Calu3 (cell line): ENCODE results near the gene CDKN1A. TPM values are rescaled to one million over a fixed set of nuclear protein-coding genes. Genes with fewer than 3 reads are reported as not detected.

ENCODE experiments used
- BruUV-seq: library from RNA; stranded (reverse); fragments of 400-500 nt; replicated peaks from 2 replicates; lab custom pipeline; 2021; lab: Mats Ljungman, UMichigan
- CTCF ChIA-PET: fragments of 300-600 bp; sonication (Branson Sonifier 250); formaldehyde crosslinking; loops from one replicate; lab custom pipeline; 2022; ENCODE audit warnings: antibody characterized with exemption; lab: Charles Lee
- DNase-seq: peaks from one replicate; pipeline ENCODE4 v3.0.0; 2022
- H3K27ac Mint-ChIP-seq: one replicate; pipeline ENCODE4 v1.8.0; 2022; ENCODE audit warnings: mixed read lengths; ENCODE audit not compliant: unreplicated experiment
- H3K27me3 Mint-ChIP-seq: one replicate; pipeline ENCODE4 v1.8.0; 2022; ENCODE audit warnings: mixed read lengths; ENCODE audit not compliant: unreplicated experiment
- H3K36me3 Mint-ChIP-seq: one replicate; pipeline ENCODE4 v1.8.0; 2022; ENCODE audit warnings: mild to moderate bottlenecking, moderate library complexity, mixed read lengths; ENCODE audit not compliant: insufficient read depth, unreplicated experiment
- H3K4me1 Mint-ChIP-seq: one replicate; pipeline ENCODE4 v1.8.0; 2022; ENCODE audit warnings: mild to moderate bottlenecking, low read depth, mixed read lengths; ENCODE audit not compliant: unreplicated experiment
- H3K4me3 Mint-ChIP-seq: one replicate; pipeline ENCODE4 v1.8.0; 2022; ENCODE audit warnings: mild to moderate bottlenecking, low read depth, moderate library complexity, mixed read lengths; ENCODE audit not compliant: unreplicated experiment
- H3K9me3 Mint-ChIP-seq: one replicate; pipeline ENCODE4 v1.8.0; 2022; ENCODE audit warnings: low read depth, mixed read lengths; ENCODE audit not compliant: unreplicated experiment
- intact Hi-C: fragments of 100-400 bp; cut with micrococcal nuclease; formaldehyde crosslinking; loops from one replicate; pipeline ENCODE4 v1.10.0; 2022; ENCODE audit not compliant: unreplicated experiment
- total RNA-seq: library from RNA; stranded (reverse); gene quantifications from 2 replicates; pipeline ENCODE4 v1.2.3, GENCODE V29; 2022
- TF ChIP-seq, protein P1 (sequence below): fragments of 200-600 bp; IDR thresholded peaks from one replicate; pipeline ENCODE4 v1.8.0; 2022; ENCODE audit warnings: antibody characterized with exemption; ENCODE audit not compliant: unreplicated experiment

CDKN1A gene
- total RNA-seq, 1 experiment from 2014 or later, result 33.7 TPM

- Mint-ChIP-seq H3K9me3 (no peaks in the 10 kb centered on the region), H3K27me3 (peaks cover 14% of the 10 kb centered on the region), H3K4me1 (no peaks in the 10 kb centered on the region), H3K27ac (no peak overlapping the region), H3K4me3 (no peak overlapping the region), H3K36me3 (no peaks in the 10 kb centered on the region)
- BruUV-seq, result no TSS peak
- no peak for DNase-seq
- intact Hi-C loops, result no loop called here
- TF ChIP-seq, protein P1, sequence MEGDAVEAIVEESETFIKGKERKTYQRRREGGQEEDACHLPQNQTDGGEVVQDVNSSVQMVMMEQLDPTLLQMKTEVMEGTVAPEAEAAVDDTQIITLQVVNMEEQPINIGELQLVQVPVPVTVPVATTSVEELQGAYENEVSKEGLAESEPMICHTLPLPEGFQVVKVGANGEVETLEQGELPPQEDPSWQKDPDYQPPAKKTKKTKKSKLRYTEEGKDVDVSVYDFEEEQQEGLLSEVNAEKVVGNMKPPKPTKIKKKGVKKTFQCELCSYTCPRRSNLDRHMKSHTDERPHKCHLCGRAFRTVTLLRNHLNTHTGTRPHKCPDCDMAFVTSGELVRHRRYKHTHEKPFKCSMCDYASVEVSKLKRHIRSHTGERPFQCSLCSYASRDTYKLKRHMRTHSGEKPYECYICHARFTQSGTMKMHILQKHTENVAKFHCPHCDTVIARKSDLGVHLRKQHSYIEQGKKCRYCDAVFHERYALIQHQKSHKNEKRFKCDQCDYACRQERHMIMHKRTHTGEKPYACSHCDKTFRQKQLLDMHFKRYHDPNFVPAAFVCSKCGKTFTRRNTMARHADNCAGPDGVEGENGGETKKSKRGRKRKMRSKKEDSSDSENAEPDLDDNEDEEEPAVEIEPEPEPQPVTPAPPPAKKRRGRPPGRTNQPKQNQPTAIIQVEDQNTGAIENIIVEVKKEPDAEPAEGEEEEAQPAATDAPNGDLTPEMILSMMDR, result no peak
- CTCF ChIA-PET, result no interaction called here
Measured at GRCh38 chr6:36695414-36695813, 16.9 kb downstream of the CDKN1A start.

DNA sequence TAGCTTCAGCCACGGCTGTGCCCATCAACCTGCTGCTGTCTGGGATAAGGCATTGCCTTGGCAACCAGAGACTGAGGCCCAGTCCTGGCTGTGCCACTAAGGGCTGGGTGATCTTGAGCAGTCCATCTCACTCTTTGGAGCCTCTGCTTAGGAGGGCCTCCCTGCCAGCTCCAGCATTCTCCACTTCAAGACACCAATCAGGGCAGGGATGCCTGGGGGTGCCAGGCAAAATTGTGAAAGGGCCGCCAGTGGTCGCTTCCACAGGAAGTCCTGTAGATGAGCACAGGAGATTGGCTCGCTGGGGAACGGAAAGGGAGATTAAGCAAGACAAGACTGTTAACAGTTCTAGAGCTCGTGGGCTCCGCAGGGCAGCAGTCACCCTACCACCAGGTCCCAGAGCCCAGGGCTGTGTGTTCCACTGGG lies 19.0 kb downstream of the CDKN1A start, which contains the start of gene RAB44:
RAB44 (plus strand) TSS at position 346 of the 423 bp plus-strand sequence. CDS start 6,410 bp downstream, outside the sequence.
- intact Hi-C loops, result no loop called here
- DNase-seq, result no peak
- TF ChIP-seq, protein P1, result no peak
- Mint-ChIP-seq H3K9me3 (no peaks in the 10 kb centered on the region), H3K4me1 (peaks cover 11% of the 10 kb centered on the region), H3K27me3 (peaks cover 14% of the 10 kb centered on the region), H3K27ac (no peak within 1 kb of the TSS), H3K36me3 (no peaks in the 10 kb centered on the region), H3K4me3 (no peak within 1 kb of the TSS)
- BruUV-seq, result no TSS peak
- CTCF ChIA-PET, result no interaction called here

GRCh38 chr6:36698196-36698595 lies 19.7 kb downstream of the CDKN1A start:
- Mint-ChIP-seq H3K27me3 (peaks cover 17% of the 10 kb centered on the region), H3K9me3 (no peaks in the 10 kb centered on the region), H3K27ac (no peak overlapping the region), H3K4me1 (peaks cover 11% of the 10 kb centered on the region), H3K36me3 (no peaks in the 10 kb centered on the region), H3K4me3 (no peak overlapping the region)
- BruUV-seq, result no TSS peak
- intact Hi-C loops, result no loop called here
- no peak for DNase-seq
- CTCF ChIA-PET, result no interaction called here
- TF ChIP-seq, protein P1, result no peak

GRCh38 chr6:36698871-36699271 lies 20.4 kb downstream of the CDKN1A start:
- no peak for DNase-seq
- TF ChIP-seq, protein P1, result no peak
- CTCF ChIA-PET, result no interaction called here
- intact Hi-C loops, result no loop called here
- H3K27me3 Mint-ChIP-seq, result peaks cover 17% of the 10 kb centered on the region
- no peak overlapping the region for H3K4me3 Mint-ChIP-seq
- no peak overlapping the region for H3K27ac Mint-ChIP-seq
- H3K4me1 Mint-ChIP-seq, result peaks cover 11% of the 10 kb centered on the region
- H3K36me3 Mint-ChIP-seq, result no peaks in the 10 kb centered on the region
- BruUV-seq, result no TSS peak
- no peaks in the 10 kb centered on the region for H3K9me3 Mint-ChIP-seq
